Embryonic facial prominence (tissue), 1 donor: ENCODE measurements around the gene CYB5R2.
"Not testable (repeated sequence)": the region's sequence is repeated elsewhere in the genome, so short reads cannot be mapped to it uniquely, and the experiment has no call there.

Experiments
- DNase-seq: peaks from one replicate; pipeline ENCODE4 v3.0.0-alpha.2; 2016; ENCODE audit errors: extremely low spot score

Gene CYB5R2

DNA sequence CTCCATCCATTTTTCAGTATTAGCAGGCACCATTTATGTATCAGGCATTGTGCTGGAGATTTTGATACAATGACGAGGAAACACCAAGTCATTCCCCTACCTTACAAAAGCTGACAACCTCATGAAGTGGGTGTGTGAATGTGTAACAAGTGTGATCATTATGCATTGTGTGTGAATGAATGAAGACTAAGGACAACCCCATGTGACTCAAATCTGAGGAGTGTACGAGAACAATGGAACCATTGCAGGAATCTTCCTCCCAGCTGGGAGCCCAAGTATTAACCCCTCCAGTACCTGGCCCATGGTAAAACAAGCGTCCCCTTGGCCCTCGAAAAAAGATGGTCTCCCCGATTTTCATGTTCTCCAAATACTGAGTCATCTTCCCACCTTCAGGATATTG is 4.4 kb downstream of the CYB5R2 start:
- no peak for DNase-seq

GRCh38 chr11:7668464-7668863 is 4.8 kb downstream of the CYB5R2 start:
- DNase-seq, result no peak

DNA sequence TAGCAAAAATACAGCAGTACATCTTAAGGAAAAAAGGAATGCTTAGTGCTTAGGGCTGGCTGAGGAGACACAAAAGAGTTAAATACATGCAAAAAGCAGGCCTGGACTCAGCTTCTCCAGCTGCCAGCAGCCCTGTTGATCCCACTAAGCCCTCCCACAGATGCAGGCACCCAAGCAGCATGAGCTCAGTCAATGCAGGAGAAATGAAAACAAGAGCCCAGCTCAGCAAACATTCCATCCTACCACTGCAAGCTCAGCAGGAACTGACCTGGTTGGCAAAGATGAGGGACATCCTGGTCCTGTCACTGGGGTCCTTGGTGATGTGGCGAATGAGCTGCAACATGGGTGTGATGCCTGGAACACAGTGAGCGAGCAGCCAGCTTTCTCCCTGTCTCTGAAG is 5.8 kb downstream of the CYB5R2 start:
- no peak for DNase-seq

DNA sequence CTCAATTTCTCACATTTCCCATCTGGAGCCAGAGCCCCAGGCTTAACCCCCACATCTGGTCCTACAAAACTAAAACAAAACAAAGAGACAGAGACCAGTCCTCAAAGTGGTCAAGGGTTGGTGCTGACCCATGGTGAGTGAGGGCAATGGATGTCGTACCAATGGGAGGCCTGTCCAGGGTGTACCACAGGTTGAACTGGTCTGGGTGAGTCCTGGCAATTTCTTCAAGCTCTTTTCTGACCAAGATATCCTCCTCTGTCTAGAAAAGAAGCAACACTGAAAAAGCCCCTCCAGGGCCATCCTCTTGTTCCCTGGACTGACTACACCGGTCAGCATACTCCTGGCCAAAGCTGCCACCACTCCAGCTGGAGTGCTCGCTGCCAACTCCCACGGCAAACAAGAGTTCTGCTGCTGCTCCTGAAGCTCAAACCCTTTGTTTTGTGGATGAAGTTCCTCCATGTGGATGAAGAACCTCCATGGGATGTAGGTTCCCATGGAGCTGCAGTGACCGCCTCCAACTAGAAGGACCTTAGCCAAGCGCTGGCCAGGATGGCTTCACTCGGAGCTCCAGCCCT is 6.9 kb downstream of the CYB5R2 start:
- no peak for DNase-seq

DNA sequence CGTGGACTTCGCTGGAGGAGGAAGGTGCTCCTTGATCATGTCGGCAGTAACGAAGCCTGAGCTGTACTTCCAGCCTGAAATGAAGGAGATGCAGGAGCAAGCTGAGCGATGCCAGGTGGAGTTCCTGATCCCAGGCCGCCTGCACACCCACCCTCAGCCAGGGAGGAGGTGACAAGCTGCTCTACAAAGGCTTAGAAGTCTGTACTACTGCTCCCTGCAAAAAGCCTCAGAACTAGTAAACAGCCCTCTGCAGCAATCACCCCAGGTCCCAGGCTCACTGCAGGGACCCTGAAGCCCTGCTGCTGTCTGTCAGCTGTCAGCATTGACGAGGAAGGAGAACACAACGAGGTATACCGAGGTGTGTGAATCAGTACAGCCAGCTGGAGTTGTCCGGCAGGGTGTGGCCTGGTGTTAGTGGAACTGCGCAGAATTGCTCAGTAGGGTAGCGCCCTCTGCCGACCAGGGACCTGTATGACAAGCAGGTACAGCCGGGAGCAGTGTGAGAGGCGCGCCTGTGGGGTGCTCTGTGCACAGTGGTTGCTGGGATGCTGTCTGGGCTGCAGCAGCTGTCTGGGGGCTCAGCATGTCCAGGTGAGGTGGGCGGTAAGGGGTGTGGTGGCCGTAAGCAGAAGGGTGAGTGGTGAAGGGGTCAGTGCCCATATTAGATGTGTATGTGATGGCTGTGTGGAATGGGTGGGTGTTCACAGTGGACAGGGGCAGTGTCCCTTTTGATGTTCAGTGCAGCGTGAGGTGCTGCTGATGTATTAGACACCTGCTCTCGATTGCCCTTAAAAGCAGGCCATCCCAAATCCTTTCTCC is 7.6 kb downstream of the CYB5R2 start:
- DNase-seq, result no peak

DNA sequence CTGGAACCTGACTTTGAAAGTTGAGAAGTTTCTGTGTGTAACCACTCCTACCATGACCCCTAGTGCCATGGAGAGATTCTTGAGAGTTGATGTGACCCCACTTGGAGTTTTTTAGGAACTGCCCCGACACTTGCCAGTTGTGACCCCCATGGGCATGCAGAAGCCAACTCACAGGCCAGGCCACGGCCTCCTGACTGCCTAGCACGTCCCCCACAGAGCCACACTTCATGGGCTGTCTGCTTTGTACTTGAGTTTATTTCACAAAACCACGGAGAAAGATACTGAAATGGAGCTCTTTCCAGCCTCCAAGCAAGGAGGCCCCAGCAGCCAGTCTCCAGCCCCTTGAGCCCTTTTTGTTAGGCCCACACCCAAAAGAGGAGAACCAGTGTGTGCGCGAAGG is 8.4 kb downstream of the CYB5R2 start:
- no peak for DNase-seq

DNA sequence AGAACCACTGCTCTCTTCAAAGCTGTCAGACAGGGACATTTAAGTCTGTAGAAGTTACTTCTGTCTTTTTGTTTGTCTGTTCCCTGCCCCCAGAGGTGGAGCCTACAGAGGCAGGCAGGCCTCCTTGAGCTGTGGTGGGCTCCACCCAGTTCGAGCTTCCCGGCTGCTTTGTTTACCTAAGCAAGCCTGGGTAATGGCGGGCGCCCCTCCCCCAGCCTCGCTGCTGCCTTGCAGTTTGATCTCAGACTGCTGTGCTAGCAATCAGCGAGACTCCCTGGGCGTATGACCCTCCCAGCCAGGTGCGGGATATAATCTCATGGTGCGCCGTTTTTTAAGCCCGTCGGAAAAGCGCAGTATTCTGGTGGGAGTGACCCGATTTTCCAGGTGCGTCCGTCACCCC is 9.8 kb downstream of the CYB5R2 start:
- DNase-seq, result not testable (repeated sequence)

GRCh38 chr11:7657306-7658025 is 15.8 kb downstream of the CYB5R2 start:
- DNase-seq, result peak; percentile 27

DNA sequence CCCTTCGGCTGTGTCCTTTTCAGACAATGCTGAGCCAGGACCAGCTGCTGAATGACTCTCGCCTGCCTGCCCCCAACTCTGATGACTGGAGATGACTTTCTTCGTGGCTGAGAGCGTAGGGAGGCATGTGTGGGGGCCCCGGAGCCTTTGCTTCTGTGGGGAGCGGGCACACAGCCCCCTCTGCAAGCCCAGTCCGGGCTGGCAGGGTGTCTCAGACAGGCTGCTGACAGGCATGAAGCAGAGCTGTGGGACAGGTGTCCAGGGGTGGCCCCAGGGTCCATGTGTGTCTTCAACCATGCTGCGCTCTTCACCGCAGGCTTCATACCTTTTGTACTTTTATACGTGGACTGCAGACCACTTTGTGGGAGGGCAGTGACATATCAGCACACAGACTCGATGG is 16.6 kb downstream of the CYB5R2 start:
- DNase-seq, result no peak

DNA sequence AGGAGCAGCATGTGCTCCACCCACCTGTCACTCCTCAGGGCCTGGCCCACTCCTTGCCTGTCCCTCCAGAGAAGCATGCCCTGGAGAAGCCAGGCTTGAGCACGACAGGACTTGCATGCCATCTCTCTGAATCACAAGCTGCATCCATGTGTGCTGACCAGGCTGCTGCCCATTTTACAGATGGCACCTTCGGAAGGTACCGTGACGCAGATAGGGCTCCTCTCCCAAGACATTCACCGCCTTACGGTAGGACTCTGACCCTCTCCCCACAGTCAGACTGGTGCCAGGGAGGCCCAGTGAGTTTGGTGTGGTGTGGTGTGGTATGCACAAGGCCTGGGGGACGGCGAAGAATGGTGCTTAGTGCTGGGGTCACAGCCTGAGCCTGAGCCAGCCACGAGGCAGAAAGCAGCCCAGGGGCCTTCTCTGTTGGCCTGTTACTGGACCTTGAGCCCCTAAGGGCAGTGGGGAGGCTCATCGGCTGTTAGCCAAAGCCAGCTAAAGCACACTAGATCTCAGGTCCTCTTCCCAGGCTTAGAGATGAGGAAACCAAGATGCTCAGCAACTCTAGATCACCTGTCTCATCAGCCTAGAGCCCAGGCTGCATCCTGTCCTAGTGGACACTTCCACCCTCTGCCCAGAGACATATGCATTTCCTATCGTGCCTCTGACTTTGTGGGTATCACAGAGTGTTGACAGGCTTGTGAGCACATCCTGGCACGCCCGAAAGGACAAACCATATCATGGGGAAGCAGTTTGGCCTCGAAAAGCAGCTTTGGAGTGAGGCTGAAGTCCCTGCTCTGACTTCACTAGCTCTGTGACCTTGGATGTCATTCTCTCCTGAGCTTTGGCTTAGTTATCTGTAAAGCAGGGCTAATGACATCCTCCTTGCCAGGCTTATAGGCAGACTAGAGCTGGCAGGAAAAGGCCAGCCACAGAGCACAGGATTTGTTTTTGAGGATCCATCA is 17.8 kb downstream of the CYB5R2 start:
- no peak for DNase-seq

DNA sequence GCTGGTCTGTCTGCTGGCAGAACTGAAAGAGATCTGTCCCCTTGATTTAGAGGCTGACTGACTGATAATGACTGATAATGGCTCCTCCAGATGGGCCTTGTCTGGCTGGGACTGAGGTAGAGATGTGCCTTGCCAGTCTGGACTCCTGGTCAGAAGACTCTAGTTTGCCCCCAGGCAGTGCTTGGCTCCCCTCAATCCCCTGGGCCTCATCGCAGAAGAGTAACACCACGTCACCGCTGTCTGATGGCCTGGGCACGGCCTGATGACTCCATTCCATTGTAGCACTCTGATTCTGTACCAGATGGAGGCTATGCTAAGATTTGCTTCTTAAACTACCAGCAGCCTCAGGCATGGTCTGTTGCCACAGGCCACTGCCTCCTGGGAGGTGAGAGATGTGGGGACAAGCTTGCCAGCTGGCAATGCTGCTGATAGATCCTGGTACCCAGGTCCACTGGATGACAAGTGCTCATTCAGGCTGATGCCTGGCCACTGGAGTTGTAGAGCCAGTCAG is 19.1 kb downstream of the CYB5R2 start:
- DNase-seq, result no peak

DNA sequence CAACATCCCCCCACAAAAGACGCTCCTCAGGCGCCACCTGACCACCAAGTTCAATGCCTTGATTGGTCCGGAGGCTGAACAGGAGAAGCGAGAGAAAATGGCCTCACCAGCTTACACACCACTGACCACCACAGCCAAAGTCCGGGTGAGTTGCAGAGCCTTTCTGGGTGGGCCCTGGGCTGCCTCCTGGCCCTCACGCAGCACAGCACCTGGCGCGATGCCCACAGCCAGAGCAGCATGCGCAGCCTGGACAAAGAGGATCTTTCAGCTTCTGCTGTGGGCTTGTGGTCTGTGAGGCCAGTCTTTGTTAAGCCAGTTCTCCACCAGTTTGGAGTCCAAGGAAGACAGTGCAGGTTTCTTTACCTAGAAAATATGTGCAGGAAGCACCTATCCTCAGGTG is 21.6 kb downstream of the CYB5R2 start:
- DNase-seq, result no peak

DNA sequence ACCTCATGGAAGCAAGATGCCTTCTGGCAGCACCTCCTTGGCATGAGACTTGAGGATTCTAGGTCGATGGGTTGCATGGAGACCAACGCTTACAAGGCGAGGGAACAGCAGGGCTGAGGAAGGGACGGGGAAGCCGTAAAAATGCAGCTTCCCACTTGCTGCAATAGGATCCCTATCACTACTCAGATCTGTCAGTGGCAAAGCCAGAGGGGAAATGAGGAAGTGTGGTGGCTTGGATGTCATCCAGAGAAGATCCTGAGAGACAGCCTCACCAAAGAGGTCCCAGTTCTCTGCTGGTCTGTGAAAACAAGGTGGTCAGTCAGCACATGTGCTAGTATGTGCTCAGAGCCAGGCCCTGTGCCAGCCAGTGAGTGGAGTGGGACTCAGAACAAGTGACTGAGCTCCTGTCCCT is 22.2 kb downstream of the CYB5R2 start:
- no peak for DNase-seq

DNA sequence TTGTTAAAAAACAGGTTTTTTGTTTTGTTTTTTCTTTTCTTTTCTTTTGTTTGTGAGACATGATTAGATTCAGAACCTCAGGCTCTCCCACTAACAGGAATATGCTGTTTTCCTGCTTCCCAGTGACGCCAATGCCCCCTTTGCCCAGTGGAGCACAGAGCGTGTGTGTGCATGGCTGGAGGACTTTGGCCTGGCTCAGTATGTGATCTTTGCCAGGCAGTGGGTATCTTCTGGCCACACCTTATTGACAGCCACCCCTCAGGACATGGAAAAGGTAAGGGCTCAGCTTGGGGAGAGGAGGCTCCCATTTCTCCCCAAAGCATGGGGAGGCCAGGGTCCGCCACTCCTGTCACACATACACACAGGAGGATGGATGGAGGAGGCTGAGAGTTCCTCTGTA is 25.0 kb downstream of the CYB5R2 start:
- DNase-seq, result no peak

DNA sequence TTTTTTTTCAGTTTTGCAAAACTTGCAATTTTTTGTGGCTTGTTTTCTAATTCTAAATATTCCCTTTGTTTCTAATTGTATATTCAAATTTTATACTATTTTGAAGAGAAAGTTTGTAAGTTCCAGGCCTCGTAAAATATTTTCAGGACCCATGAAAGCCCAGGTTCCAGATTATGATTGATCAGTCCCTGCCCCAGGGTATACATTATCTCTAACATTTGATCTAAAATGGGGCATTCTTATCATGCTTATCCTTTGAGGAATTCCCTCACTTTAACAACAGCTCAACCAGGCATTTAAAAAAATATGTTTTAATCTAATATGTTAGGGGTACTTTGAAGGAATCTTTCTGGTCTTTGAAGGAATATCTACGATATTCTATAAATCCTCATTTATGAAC is 26.4 kb downstream of the CYB5R2 start:
- DNase-seq, result no peak

- DNase-seq, result no peak
Observed at GRCh38 chr11:7645206-7645605, 28.1 kb downstream of the CYB5R2 start.

DNA sequence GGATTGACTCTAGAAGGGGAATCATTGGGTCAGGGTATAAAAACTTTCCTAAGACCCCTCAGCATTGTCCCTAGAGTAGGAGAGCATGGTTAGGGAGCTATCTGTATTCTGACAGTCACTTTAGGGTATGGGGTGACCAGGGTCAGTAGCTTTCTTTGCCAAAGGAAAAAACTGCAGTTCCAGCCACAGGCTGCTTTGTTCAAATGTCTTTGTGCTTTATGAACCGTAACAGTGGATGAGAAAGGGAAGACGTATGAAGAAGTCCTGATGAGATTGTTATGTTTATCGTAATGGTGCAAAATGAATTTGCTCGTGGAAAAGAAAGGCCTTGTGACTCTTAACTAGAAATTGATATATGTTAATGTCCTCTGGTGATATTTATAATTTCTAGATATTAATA is 30.0 kb downstream of the CYB5R2 start:
- no peak for DNase-seq

DNA sequence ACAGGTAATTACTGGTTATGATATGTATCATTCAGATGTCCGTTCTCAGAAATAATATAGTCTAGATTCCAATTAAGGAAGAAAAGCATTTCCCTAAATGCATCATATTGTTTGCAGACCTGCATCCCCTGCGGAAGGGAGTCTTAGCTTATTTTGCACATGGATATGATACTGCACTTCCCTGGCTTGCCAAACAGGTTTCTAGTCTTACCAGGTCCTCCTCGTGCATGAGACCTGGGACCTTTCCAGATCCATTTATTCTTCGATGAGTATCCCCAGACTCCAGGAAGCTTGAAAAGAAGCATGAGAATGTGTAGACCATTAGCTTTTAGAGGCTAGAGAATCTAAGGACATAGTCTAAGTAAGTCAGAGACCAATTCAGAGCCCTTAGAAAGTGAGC is 30.6 kb downstream of the CYB5R2 start:
- DNase-seq, result no peak

DNA sequence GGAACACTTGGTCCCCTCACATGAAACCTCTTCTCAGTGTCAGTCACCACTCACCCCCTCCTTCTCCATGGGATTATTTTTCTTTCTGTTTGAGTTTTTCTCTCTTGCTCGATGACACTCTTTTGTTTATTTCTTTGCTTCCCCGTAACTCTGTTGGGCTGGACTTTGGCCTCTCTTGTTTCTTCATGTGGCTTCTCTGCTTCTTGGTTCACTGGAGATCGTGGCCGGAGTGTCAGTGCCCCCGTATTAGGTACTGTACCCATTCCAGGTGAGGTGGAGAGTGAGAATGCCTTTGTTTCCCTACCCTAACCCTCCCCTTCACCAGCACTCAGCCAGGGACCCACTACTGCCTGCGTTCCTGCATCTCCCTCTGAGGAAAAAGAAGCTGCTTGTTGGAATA is 32.5 kb downstream of the CYB5R2 start:
- no peak for DNase-seq

DNA sequence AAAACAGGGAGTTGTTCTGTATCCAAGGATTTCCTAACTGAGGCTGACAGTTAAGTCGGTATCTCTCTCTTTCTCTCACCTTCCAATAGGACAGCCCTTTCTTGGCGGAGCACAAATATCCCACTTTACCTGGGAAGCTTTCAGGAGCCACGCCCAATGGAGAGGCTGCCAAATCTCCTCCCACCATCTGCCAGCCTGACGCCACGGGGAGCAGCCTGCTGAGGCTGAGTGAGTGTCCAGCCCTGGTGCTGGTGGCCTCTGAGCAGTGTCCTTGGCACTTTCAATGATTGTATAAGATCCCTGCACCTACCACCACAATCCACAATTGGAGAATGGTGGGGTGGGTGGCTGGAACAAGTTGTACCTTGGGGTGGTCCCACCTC is 33.7 kb downstream of the CYB5R2 start:
- no peak for DNase-seq
